ENCODE data around the gene FGFBP2. TPM values are rescaled to one million over a fixed set of nuclear protein-coding genes. Genes with fewer than 3 reads are reported as not detected.
A peak's percentile ranks its signal among the peaks of the same experiment; 100 is the strongest.

FGFBP2 gene
- total RNA-seq, 1 donor from 2014 or later: 4.8 TPM

GRCh38 chr4:15958562-15958961, 4.4 kb downstream of the FGFBP2 start:
- H3K4me3 Mint-ChIP-seq: no peak overlapping the region
- peaks cover 22% of the 10 kb centered on the region for H3K4me1 Mint-ChIP-seq (ENCODE audit: low read depth)
- intact Hi-C loops (cut with micrococcal nuclease): loop anchor here (5.0 kb wide), 1 partner anchor 306 kb away; no protein-coding TSS in a partner anchor
- DNase-seq (ENCODE audit: low spot score): no peak
- H3K27ac Mint-ChIP-seq: no peak overlapping the region
- H3K27me3 Mint-ChIP-seq (ENCODE audit: insufficient read depth): peaks cover 7% of the 10 kb centered on the region
- no peaks in the 10 kb centered on the region for H3K9me3 Mint-ChIP-seq
- no peaks in the 10 kb centered on the region for H3K36me3 Mint-ChIP-seq (ENCODE audit: low read depth)

GRCh38 chr4:15956179-15956850, 6.7 kb downstream of the FGFBP2 start:
- H3K4me1 Mint-ChIP-seq (ENCODE audit: low read depth): peaks cover 6% of the 10 kb centered on the region

DNA sequence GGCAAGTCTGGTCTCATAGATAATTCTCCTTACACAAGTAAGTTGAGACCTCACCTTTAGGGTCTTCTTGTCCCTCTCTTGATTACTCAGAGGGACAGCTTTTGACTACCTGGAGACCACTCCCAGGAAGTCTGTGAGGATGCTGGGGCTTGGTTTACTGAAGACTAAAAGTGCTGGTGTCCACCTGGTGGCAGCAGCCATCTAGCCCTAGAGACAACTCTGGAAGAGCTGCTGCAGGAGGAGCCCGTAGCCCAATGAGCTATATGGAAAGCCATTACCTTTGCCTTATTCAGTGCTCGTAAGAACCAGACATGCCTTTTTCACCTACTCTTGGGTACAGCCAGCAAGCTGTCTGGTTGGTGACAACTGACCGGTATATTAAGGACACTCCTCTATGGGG, 7.3 kb downstream of the FGFBP2 start:
- Mint-ChIP-seq H3K9me3 (no peaks in the 10 kb centered on the region), H3K27ac (no peak overlapping the region), H3K36me3 (ENCODE audit: low read depth) (no peaks in the 10 kb centered on the region), H3K4me3 (no peak overlapping the region), H3K4me1 (ENCODE audit: low read depth) (no peaks in the 10 kb centered on the region), H3K27me3 (ENCODE audit: insufficient read depth) (peaks cover 7% of the 10 kb centered on the region)
- DNase-seq (ENCODE audit: low spot score): no peak
- intact Hi-C loops (cut with micrococcal nuclease): loop anchor here (1.0 to 5.0 kb wide), 7 partner anchors 73 to 724 kb away; no protein-coding TSS in a partner anchor

More at GRCh38 chr4:15956179-15956850, 6.7 kb downstream of the FGFBP2 start:
- H3K36me3 Mint-ChIP-seq (ENCODE audit: low read depth): no peaks in the 10 kb centered on the region
- no peak overlapping the region for H3K4me3 Mint-ChIP-seq
- peak; percentile 61 for DNase-seq (ENCODE audit: low spot score)
- peaks cover 11% of the 10 kb centered on the region for H3K27me3 Mint-ChIP-seq (ENCODE audit: insufficient read depth)
- intact Hi-C loops (cut with micrococcal nuclease): loop anchor here (1.0 to 5.0 kb wide), 7 partner anchors 74 to 725 kb away; no protein-coding TSS in a partner anchor
- H3K27ac Mint-ChIP-seq: no peak overlapping the region
- no peaks in the 10 kb centered on the region for H3K9me3 Mint-ChIP-seq

- Mint-ChIP-seq H3K9me3 (no peaks in the 10 kb centered on the region), H3K27ac (no peak overlapping the region), H3K4me3 (no peak overlapping the region), H3K36me3 (ENCODE audit: low read depth) (no peaks in the 10 kb centered on the region), H3K4me1 (ENCODE audit: low read depth) (no peaks in the 10 kb centered on the region), H3K27me3 (ENCODE audit: insufficient read depth) (peaks cover 6% of the 10 kb centered on the region)
- no peak for DNase-seq (ENCODE audit: low spot score)
- intact Hi-C loops (cut with micrococcal nuclease): no loop called here
Observed at GRCh38 chr4:15953625-15954024, 9.3 kb downstream of the FGFBP2 start.

DNA sequence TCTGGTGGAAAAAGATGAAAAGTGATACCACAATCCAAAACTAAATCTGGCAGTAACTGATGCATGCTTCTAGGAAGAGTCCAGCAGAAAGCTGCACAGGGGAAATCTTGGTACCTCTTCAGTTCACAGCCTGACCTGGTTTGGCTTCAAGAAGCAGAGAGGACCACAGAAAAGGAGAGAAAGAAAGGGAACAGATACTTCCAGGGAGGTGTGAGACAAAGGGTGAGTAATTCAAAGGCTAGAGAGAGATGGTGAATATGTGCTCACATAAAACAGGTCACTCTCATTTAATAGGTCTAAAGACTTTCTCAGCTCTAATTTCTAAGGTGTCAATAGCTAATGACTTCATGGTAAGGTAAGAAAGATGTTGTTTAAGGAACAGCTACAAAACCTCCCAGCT, 11.2 kb downstream of the FGFBP2 start:
- intact Hi-C loops (cut with micrococcal nuclease): no loop called here
- Mint-ChIP-seq H3K27ac (no peak overlapping the region), H3K4me1 (ENCODE audit: low read depth) (no peaks in the 10 kb centered on the region), H3K9me3 (no peaks in the 10 kb centered on the region), H3K4me3 (no peak overlapping the region), H3K27me3 (ENCODE audit: insufficient read depth) (peaks cover 10% of the 10 kb centered on the region), H3K36me3 (ENCODE audit: low read depth) (no peaks in the 10 kb centered on the region)
- DNase-seq (ENCODE audit: low spot score): no peak

DNA sequence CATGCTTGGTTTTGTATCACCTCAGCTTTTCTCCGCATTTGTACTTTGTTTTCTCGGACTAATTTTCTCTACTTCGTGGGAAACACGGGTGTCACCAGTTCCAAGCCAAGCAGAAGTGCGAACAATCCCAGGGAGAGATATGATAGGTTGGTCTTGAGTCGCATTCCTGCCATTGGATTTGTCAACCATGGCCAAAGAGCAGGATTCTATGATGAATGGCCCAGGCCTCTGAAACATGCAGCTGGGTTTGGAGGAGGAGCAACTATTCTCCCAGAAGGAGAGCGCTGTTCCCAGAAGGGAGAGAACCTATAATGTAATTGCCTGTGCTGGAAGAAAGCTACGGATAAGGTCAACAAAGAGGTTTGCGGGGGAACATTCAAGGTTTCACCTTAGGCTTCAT, 14.1 kb downstream of the FGFBP2 start:
- Mint-ChIP-seq H3K4me3 (no peak overlapping the region), H3K9me3 (no peaks in the 10 kb centered on the region), H3K4me1 (ENCODE audit: low read depth) (no peaks in the 10 kb centered on the region), H3K27me3 (ENCODE audit: insufficient read depth) (peaks cover 10% of the 10 kb centered on the region), H3K36me3 (ENCODE audit: low read depth) (no peaks in the 10 kb centered on the region), H3K27ac (no peak overlapping the region)
- no peak for DNase-seq (ENCODE audit: low spot score)
- intact Hi-C loops (cut with micrococcal nuclease): no loop called here

GRCh38 chr4:15947684-15948083, 15.3 kb downstream of the FGFBP2 start:
- intact Hi-C loops (cut with micrococcal nuclease): no loop called here
- no peak for DNase-seq (ENCODE audit: low spot score)
- no peak overlapping the region for H3K27ac Mint-ChIP-seq
- no peaks in the 10 kb centered on the region for H3K4me1 Mint-ChIP-seq (ENCODE audit: low read depth)
- no peak overlapping the region for H3K4me3 Mint-ChIP-seq
- peaks cover 10% of the 10 kb centered on the region for H3K27me3 Mint-ChIP-seq (ENCODE audit: insufficient read depth)
- H3K36me3 Mint-ChIP-seq (ENCODE audit: low read depth): no peaks in the 10 kb centered on the region
- no peaks in the 10 kb centered on the region for H3K9me3 Mint-ChIP-seq

DNA sequence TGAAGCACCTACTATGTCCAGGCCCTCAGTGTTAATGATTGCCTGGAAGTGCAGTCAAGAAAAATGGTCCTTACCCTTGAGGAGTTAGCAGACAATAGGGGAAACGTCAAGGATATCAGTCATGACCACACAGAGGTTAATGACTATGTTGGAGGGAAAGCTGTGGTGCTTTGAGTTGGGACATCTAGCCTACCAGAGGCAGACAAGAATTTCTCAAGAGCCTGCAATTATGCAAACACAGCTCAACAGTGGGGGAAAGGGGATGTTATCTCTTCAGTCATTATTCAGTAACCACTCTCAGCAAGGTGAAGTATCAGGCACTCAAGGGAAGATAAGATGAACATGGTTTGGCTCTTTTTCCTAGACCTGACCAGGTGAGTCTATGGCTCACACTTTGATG, 17.5 kb downstream of the FGFBP2 start:
- Mint-ChIP-seq H3K9me3 (no peaks in the 10 kb centered on the region), H3K27ac (no peak overlapping the region), H3K4me3 (no peak overlapping the region), H3K4me1 (ENCODE audit: low read depth) (no peaks in the 10 kb centered on the region), H3K27me3 (ENCODE audit: insufficient read depth) (peaks cover 6% of the 10 kb centered on the region), H3K36me3 (ENCODE audit: low read depth) (no peaks in the 10 kb centered on the region)
- DNase-seq (ENCODE audit: low spot score): no peak
- intact Hi-C loops (cut with micrococcal nuclease): no loop called here

- no peaks in the 10 kb centered on the region for H3K9me3 Mint-ChIP-seq
- H3K4me3 Mint-ChIP-seq: no peak overlapping the region
- no peak for DNase-seq (ENCODE audit: low spot score)
- no peaks in the 10 kb centered on the region for H3K36me3 Mint-ChIP-seq (ENCODE audit: low read depth)
- H3K27ac Mint-ChIP-seq: no peak overlapping the region
- intact Hi-C loops (cut with micrococcal nuclease): no loop called here
- H3K4me1 Mint-ChIP-seq (ENCODE audit: low read depth): no peaks in the 10 kb centered on the region
- peaks cover 6% of the 10 kb centered on the region for H3K27me3 Mint-ChIP-seq (ENCODE audit: insufficient read depth)
Observed at GRCh38 chr4:15944895-15945294, 18.1 kb downstream of the FGFBP2 start.

DNA sequence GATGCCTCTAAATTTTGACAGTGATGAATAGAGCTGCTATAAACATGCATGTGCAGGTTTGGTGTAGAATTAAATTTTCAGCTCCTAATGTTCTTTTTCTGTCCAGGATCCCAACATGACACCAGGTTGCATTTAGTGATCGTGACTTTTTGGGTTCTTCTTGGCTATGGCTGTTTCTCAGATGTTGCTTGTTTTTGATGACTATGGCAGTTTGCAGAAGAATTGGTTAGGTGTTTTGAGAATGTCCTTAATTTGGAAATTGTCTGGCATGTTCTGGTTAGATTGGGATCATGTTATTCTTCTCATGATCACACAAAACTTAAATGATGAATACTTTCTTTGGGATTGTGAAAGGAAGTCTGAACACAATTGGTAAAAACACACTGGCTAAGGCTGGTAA, 20.7 kb downstream of the FGFBP2 start:
- Mint-ChIP-seq H3K27ac (no peak overlapping the region), H3K36me3 (ENCODE audit: low read depth) (no peaks in the 10 kb centered on the region), H3K27me3 (ENCODE audit: insufficient read depth) (peaks cover 11% of the 10 kb centered on the region), H3K9me3 (no peaks in the 10 kb centered on the region), H3K4me1 (ENCODE audit: low read depth) (no peaks in the 10 kb centered on the region), H3K4me3 (no peak overlapping the region)
- intact Hi-C loops (cut with micrococcal nuclease): no loop called here
- DNase-seq (ENCODE audit: low spot score): no peak

DNA sequence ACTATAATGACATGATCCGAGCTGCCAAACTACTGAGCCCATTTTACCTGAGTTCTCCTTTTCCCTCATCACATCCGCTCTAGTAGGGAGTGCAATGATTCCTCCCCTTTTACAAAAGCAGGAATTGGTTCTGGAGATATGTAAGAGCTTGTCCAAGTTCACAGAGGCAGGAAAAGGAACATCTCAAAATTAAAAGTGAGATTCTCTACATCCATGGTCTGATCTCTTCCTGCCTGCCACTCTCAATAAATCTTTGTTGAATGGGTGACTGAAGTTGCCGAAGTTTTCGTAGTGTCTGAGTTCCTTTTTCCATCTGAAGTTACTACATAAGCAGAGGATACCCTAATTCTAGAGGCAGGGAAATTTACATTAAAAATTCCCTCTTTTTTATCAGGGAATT, 24.3 kb downstream of the FGFBP2 start, which contains the start of gene FGFBP1:
FGFBP1 (minus strand) TSS at position 101 of the 400 bp plus-strand sequence. CDS start 2,108 bp downstream, outside the sequence.
- no peaks in the 10 kb centered on the region for H3K9me3 Mint-ChIP-seq
- no peaks in the 10 kb centered on the region for H3K4me1 Mint-ChIP-seq (ENCODE audit: low read depth)
- DNase-seq (ENCODE audit: low spot score): no peak
- H3K36me3 Mint-ChIP-seq (ENCODE audit: low read depth): no peaks in the 10 kb centered on the region
- H3K27ac Mint-ChIP-seq: no peak within 1 kb of the TSS
- H3K27me3 Mint-ChIP-seq (ENCODE audit: insufficient read depth): peaks cover 12% of the 10 kb centered on the region
- intact Hi-C loops (cut with micrococcal nuclease): no loop called here
- no peak within 1 kb of the TSS for H3K4me3 Mint-ChIP-seq

DNA sequence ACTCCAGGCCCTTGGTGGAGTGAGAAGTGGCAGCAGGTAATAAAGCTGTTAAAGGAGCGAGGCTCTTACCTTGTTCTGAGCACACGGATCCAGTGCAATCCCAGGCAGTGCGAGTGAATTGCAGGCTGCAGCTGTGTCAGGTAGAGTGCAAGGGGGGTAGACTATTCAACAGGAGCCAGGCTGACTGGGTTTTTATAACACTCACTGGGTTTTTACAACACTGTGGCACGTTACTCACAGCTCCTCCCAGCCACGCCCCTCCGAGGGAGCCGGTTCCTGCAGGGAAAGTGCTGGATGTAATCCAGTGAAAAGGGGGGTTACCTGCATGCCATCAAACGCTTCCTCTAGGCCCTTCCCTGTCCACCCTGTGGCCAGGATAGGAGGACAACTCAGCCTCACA, 24.8 kb downstream of the FGFBP2 start:
- no peak overlapping the region for H3K4me3 Mint-ChIP-seq

GRCh38 chr4:15936495-15936894, 26.5 kb downstream of the FGFBP2 start:
- Mint-ChIP-seq H3K27ac (no peak overlapping the region), H3K27me3 (ENCODE audit: insufficient read depth) (peaks cover 15% of the 10 kb centered on the region), H3K4me3 (no peak overlapping the region), H3K36me3 (ENCODE audit: low read depth) (no peaks in the 10 kb centered on the region), H3K9me3 (no peaks in the 10 kb centered on the region), H3K4me1 (ENCODE audit: low read depth) (no peaks in the 10 kb centered on the region)
- intact Hi-C loops (cut with micrococcal nuclease): no loop called here
- DNase-seq (ENCODE audit: low spot score): no peak

More for the DNA sequence above, 24.8 kb downstream of the FGFBP2 start:
- Mint-ChIP-seq H3K27me3 (ENCODE audit: insufficient read depth) (peaks cover 12% of the 10 kb centered on the region), H3K27ac (no peak overlapping the region), H3K9me3 (no peaks in the 10 kb centered on the region), H3K36me3 (ENCODE audit: low read depth) (no peaks in the 10 kb centered on the region), H3K4me1 (ENCODE audit: low read depth) (no peaks in the 10 kb centered on the region)
- DNase-seq (ENCODE audit: low spot score): no peak
- intact Hi-C loops (cut with micrococcal nuclease): no loop called here

All from activated T-helper 1 cell treated with anti-CD3 and anti-CD28 coated beads, Interleukin-12 subunit alpha, Interleukin-12 subunit beta, Interleukin-2, Interleukin-4 antibody, amounts not matched to agents 30 ng/mL and 10 ng/mL and 1 ng/mL, durations not matched to agents 14 hours and 24 hours and 36 hours (primary cell).